Measurements from ENCODE around the gene CLTB.
A peak's percentile ranks its signal among the peaks of the same experiment; 100 is the strongest.
"Not testable (repeated sequence)": the region's sequence is repeated elsewhere in the genome, so short reads cannot be mapped to it uniquely, and the experiment has no call there.

Gene CLTB, protein sequence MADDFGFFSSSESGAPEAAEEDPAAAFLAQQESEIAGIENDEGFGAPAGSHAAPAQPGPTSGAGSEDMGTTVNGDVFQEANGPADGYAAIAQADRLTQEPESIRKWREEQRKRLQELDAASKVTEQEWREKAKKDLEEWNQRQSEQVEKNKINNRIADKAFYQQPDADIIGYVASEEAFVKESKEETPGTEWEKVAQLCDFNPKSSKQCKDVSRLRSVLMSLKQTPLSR

DNA sequence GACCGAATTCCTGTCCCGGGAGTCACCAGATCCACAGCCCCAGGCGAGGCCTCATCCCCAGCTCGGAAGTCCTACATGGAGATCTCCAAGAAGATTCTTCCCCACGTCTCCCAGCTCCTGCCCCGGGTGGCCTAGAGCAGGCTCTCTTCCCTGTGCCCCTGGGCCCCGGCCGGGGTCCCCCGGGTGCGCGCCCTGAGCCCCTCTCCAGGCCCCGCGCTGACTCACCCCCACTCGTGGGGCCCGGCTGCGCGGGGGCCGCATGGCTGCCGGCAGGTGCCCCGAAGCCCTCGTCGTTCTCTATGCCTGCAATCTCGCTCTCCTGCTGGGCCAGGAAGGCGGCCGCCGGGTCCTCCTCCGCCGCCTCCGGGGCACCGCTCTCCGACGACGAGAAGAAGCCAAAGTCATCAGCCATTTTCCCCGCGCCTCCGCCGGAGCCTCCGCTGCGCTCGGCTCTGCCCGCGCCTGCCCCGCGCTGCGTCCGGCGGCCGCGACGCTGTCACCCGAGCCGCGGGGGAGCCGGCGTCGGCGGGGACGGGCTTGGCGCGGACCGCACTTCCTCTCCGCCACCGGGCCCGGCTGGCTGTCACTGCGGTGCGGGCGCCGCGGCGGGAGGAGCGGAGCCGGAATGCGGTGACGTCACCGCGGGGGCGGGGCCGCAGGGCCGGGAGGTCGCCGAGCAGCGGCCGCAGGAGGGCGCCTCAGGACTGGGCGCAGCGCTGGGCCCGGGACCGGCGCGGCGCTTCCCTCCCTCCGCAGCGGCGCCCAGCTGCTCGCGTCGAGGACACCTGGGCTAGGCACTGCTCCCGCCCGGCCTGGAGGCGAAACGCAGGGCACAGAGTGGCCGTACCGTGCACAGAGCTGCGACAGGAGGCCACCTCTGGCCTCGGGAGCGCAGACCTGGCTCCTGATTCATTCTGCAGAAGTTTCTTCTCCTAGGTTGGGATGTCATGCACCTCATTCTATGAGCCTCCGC is at the start of gene CLTB:
TSS of gene CLTB (minus strand) at position 588 of the 973 bp plus-strand sequence. CDS start at position 412, 176 bp downstream.
- peak; percentile 79 for DNase-seq (ENCODE audit: low spot score)

DNA sequence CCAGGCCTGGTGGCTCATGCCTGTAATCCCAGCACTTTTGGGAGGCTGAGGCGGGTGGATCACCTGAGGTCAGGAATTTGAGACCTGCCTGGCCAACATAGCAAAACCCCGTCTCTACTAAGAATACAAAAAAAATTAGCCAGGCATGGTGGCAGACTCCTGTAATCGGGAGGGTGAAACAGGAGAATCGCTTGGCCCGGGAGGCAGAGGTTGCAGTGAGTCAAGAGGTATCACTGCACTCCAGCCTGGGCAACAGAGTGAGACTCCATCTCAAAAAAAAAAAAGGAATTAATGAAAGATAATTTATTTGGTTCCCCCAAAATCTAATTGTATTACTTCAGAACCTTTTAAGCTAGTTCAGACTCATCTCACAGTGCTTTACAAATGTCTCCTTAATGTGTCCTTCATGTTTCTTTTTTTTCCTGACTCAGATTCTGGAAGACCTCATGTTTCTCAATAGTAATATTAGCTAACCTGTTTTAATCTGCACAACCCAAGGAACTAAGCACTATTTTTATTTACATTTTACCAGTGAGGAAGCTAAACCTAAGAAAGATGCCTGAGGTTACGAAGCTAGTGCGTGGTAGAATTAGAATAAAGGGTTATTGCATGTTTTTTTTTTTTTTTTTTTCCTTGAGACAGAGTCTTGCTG is 46.9 kb upstream of the CLTB start:
- DNase-seq (ENCODE audit: low spot score) = no peak

DNA sequence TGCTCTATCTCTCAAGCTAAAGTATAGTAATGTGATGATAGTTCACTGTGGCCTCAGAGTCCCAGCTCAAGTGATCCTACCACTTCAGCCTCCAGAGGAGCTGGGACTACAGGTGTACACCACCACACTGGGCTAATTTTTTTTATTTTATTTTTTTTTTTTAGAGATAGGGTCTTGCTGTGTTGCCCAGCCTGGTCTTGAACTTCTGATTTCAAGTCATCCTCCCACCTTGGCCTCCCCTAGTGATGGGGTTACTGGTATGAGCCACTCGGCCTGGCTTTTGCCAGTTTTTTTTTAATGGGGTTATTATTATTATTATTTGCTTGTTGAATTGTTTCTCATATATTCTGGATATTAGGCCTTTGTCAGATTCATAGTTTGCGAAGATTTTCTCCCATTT is 45.0 kb upstream of the CLTB start:
- no peak for DNase-seq (ENCODE audit: low spot score)

DNA sequence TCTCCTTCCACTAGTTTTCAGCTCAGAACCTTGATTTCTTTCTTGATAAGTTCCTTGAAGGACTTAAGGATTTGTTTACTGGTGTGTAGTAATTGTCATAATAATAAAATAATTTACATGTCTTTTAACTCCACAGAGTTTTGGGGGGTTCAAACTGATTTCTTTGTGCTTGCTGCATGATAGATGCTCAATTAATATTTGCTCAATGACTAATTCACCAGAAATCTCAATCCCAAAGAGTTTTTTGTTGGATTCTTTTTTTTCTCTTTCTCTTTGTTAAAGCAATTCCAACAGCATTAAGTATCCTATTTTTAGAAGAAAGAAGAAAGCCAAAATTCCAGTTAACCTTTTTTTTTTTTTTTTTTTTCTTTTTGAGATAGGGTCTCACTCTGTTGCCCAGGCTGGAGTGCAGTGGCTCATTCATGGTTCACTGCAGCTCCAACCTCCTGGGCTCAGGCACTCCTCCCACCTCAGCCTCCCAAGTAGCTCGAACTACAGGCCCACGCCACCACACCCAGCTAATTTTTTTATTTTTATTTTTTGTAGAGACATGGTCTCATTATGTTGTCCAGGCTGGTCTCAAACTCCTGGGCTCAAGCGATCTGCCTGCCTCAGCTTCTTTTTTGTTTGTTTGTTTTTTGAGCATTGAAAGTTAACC is 42.7 kb upstream of the CLTB start:
- no peak for DNase-seq (ENCODE audit: low spot score)

DNA sequence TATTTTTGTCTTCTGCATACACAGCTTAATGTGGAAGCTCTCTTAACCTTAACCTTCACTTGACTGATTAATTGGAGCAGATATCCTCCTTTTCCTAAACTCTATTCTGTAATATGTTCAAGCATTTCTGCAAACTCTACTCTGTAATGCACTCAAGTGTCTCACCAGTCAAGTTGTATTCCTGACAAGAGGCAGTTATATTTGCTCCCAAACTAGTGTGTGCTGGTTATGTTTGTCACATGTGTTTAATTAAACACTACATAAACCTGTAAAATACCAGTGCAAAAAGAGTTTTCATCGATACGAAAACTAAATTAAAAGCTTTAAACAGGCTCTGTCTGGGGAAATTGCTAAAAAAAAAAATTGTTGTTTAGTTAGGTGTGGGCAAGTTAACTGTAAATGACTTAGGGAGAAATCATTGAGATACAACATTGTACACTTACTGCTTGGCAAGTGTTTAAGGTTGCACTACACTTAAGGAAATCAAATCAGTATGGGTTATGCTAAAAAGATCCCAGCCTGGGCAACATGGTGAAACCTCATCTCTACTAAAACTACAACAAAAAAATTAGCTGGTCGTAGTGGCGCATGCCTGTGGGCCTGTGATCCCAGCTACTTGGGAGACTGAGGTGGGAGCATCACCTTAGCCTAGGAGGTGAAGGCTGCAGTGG is 38.5 kb upstream of the CLTB start:
- no peak for DNase-seq (ENCODE audit: low spot score)

DNA sequence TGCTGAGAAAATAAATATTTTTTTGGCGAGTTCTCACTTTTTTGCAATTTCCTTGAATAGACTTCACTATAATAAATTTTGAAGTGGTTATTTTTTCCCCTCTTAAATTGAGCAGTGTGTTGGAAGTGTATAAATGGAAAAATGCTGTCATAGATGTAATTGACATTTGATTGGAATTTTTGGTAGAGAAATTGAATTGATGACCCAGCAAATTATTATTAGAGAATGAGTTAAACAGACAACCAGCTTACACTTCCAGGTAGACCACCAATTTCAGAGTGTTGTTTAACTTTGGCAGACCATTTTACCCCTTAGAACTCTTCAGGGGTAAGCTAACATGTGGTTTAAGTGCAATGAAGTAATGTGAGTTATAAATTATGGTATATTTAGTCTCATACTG is 33.7 kb upstream of the CLTB start:
- no peak for DNase-seq (ENCODE audit: low spot score)

DNA sequence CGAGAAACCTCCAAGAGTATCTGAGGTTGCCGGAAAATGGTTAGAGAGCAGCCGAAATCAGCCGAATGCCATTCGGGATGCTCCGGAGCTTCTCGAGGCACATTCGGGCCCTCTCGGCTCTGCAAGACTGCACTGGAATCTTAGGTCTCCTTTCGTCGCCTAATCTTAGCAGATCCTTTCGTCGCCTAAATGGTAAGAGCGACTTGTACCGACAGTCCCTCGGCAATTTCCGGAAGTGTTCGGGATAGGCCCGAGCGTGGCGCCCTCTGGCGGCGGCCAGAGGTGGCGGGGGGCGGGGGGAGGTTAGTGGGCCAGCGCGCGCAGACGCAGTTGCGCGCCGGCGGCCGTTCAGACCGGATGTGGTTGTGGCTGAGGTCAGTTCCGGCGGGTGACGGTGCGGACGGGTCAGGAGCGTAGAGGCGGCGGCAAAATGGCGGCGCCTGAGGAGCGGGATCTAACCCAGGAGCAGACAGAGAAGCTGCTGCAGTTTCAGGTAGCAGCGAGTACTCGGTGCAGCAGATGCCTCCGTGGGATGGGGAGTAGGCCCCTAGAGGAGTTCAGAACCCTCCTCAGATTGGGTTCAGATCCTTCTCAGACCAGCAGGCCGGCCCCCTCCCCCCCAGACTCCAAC is 31.8 kb upstream of the CLTB start, which contains the start of gene FAF2:
TSS of gene FAF2 (plus strand) at position 408 of the 631 bp plus-strand sequence. CDS start at position 431, 23 bp downstream.
- DNase-seq (ENCODE audit: low spot score) = peak; percentile 97

DNA sequence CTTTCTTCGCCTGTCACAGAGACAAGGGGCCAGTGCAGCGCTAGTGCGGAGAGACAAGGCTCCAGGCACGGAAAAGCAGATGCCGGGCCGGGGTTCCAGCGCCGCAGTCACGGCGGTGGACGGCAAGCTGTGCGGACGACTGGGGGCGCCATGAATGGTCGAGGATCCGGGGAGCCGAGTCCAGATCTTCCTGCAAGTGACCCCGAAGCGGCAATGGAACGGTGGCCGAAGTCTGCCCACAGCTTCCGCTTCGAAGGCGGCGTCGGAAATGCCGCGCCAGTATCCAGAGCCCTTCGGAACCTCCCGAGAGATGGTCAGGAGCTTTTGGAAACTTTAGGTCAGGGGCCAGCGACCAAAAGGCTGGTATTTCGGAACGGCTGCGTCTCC is 31.2 kb upstream of the CLTB start:
- DNase-seq (ENCODE audit: low spot score) = no peak

DNA sequence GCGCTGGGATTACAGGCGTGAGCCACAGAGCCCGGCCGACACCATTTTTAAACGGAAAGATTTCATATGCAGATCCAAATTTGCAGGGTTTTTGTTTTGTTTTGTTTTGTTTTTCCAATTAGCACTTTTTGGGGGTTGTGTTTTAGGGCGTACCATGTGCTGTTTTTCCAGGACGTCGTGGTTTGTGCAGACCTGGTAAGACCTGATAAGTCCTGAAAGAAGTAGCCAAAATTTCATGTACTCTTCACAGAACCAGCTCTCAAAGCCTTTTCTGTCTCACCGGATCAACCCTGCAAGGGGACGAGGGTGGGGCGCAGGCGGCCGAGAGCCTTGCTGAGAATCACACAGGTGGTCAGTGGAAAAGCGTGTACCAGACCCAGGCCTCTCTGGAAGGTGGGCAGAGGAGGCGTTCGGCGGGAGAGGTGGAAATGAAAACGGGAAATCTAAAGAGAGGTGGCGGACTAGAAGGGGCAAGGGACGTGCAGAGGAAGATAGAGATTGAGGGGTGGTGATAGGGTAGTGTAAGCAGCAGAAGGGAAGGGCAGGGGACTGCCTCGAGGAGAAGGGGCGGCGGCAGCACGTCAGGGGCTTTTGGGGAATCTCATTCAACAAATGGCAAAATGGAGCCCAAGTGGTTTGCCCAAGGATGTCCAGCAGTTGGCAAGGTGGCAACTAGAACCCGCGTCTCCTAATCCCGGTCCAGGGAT is 30.7 kb upstream of the CLTB start:
- peak; percentile 12 for DNase-seq (ENCODE audit: low spot score)

DNA sequence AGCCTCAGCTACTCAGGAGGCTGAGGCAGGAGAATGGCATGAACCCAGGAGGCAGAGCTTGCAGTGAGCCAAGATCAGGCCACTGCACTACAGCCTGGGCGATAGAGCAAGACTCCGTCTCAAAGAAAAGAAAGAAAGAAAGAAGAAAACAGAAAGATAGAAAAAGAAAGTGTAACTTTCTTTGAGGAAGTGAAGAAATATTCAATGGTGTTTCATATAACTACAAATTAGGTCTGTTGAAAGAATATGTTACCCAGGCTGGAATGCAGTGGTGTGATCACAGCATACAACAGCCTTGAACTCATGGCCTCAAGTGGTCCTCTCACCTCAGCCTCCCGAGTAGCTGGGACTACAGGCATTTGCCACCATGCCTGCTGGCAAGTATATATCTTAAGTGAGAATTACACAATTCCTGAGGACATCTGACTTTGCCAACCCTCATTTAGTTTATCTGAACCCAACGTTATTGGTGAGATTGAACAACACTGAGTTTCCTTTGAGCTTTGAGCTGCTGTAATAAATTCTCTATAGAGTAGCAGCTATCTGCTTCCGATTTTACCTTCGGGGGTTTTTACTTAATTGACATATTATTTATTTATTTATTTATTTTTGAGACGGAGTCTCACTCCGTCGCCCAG is 29.8 kb upstream of the CLTB start:
- no peak for DNase-seq (ENCODE audit: low spot score)

DNA sequence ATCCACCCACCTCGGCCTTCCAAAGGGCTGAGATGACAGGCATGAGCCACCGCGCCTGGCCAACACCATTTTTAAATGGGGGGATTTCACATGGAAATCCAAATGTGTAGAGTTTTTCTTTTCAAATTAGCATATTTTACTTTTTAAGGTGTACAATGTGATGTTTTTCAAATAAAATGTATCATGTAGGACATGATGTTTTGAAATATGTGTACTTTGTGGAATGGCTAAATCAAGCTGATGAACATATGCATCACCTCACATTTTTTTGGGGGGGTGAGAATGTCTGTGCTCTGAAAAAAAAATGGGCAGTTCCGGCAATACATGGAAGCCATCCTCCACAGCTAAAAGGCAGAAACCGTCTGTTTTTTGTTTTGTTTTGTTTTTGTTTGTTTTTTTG is 28.4 kb upstream of the CLTB start:
- no peak for DNase-seq (ENCODE audit: low spot score)

DNA sequence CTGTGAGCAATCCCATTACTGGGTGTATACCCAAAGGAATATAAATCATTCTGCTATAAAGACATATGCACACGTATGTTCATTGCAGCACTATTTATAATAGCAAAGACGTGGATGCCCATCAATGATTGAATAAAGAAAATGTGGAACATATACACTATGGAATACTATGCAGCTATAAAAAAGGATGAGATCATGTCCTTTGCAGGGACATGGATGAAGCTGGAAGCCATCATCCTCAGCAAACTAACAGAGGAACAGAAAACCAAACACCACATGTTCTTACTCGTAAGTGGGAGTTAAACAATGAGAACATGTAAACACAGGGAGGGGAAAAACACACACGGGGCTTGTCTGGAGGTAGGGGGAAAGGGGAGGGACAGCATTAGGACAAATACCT is 26.6 kb upstream of the CLTB start:
- DNase-seq (ENCODE audit: low spot score) = not testable (repeated sequence)

DNA sequence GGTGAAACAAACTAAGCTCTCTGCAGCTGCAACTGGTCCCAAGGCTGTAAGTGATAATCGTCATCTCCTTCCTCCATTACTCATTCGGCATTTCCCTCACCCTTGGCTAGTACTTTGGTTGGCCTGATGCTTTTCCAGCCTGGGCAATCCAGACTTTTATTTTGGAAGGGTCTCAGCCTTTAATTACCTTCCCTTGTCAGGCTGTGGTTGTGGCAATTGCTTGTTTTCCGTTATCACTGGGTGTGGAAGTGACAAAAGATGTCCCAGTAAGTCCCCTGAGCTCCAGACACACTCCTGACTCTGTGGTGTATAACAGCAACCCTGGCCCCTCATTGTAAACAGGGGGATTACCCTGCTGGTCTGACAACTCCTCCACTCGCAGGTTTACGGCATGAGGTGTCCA is 25.6 kb upstream of the CLTB start:
- no peak for DNase-seq (ENCODE audit: low spot score)

DNA sequence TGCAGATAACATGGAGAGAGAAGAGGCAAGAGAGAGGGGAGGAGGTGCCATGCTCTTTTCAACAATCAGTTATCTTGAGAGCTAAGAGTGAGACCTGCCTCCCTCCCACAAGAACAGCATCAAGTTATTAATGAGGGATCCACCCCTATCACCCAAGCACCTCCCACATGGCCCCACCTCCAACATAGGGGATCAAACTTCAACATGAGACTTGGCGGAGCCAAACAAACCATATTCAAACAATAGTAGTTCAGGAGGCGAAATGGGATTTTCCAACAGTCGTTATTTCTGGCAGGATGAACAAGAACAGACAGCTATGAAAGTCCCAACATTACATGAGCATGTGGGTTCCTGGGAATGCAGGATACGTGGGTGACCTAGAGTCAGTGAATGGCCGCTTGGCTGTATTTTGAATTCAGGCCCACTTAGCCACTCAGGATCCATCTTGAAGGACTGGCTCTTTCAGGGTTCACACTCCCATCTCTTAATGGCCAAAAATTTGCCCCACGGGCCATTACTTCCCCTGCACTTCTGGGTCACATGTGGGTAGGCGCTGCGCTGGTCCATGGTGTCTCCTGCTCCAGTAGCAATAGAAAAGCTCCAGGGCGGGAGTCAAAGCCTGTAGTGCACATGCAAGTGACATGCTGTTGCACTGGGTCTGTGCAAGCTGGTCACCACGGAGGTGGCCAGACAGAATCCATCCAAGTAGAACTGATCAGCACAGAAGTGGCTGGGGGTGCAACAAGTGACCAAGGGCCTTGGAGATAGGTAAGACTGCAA is 24.8 kb upstream of the CLTB start:
- DNase-seq (ENCODE audit: low spot score) = no peak

DNA sequence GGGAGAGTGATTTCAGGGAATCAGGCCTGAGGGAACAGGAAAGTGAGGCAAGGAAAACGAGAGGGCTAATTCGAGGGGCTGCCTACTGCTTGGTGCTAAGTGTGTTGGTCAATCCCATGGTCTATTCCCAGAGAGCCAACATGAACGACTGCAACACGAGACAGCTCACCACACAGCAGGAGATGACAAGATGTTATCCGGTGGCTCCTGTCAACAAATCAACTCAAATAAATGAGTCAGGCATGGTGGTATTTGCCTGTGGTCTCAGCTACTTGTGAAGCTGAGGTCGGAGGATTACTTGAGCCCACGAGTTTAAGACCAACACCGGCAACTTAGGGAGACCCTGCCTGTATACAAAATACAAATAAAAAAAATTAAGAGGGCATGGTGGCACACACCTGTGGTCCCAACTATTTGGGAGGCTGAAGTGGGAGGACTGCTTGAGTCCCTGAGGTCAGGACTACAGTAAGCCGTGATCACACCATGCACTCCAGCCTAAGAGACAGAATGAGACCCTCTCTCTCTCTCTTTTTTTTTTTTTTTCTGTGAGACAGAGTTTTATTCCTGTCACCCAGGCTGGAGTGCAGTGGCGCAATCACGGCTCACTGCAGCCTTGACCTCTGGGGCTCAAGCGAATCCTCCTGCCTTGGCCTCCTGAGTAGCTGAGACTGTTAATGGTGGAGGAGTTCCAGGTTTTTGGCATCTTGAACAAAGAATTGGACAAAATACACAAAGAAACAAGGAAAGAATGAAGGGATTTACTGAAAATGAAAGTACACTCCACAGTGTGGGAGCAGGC is 22.8 kb upstream of the CLTB start:
- no peak for DNase-seq (ENCODE audit: low spot score)

DNA sequence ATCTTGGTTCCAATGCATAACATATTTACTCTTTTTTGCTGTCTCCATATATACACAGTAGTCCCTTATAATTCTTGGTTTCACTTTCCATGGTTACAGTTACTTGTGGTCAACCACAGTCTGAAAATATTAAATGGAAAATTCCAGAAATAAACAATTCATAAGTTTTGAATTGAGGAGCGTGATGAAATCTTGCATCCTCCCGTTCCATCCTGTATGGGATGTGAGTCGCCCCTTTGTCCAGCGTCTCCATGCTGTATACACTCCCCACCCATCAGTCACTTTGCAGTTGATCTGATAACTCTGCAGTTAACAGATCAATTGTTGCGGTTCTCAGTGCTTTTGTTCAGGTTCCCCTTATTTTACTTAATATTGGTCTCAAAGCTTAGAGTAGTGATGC is 20.3 kb upstream of the CLTB start:
- DNase-seq (ENCODE audit: low spot score) = no peak

DNA sequence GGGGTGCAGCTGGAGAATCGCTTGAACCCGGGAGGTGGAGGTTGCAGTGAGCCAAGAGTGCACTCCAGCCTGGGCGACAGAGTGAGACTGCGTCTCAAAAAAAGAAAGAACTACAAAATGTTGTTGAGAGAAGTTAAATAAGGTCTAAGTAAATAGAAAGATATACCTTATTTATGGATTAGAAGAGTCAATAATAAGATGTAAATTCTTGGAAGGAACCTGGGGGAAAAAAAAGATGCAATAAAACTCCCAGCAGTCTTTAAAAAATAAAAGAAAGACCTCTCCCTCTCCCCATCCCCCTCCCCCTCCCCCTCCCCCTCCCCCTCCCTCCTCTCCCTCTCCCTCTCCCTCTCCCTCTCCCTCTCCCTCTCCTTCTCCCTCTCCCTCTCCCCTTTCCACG is 16.4 kb upstream of the CLTB start:
- DNase-seq (ENCODE audit: low spot score) = no peak

DNA sequence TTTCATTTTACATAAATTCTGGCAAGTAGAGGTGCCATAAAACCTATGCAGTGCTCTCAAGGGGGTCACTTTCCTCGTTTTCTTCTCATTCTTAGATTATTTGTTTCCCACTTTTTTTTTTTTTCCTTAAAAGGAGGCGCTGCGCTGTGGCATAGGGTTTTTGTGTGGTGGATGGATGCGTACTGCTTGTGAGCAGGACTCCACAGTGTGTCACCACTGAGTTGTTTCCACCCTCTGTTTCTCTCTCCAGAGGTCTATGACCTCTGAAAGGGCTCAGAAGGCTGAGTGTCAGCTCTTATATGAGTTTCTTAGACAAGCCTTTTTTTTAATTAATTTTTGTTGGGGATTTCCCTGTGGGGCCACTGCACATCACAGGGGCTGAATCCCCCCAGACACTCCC is 13.6 kb upstream of the CLTB start:
- no peak for DNase-seq (ENCODE audit: low spot score)

All from pons (tissue), 1 donor.